NCI-H446 treated with DMSO at 0.1 percent for 48 hours (cell line): ENCODE results near the gene PHACTR2.
"Not testable (repeated sequence)": the region's sequence is repeated elsewhere in the genome, so short reads cannot be mapped to it uniquely, and the experiment has no call there.

ENCODE experiments used
- DNase-seq: peaks from one replicate; lab custom pipeline; 2025; lab: John Stamatoyannopoulos, UW

The PHACTR2 gene

DNA sequence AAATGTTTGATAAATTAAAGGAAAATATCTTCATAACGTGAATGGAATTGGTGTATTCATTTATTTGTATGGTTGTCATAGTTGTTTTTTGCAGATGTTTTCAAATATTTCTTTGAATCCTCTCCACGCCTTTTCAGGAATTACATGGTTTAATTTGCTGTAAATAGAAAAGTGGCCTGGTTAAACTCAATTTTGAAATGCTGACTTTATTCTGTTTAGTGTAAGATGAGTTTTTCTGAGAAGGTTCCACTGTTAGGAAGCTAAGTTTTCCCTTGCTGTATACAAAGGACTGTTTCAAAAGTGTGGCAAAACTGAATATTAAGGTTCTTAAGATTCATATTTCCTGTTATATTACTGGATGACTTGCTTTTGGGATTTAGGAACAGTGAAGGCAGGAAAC, 186.0 kb downstream of the PHACTR2 start:
- no peak for DNase-seq

DNA sequence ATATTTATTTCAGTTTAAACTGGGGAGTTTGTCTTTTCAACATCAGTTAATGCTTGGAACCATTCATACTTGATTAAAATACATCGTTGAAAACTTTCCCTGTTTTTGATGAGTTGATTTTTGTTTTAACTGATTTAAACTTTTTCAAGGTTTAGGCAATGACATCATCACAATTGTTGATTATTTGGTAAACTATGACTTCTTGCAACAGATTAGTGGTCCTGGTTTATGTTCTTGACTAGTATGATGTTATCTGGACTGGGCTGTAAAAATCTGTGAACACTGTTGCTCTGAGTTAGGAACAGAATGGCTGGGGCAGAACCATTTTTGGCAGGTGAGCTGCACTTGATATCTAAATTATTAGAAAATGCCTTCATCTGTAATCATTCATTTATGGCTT, 186.5 kb downstream of the PHACTR2 start, which contains the start of gene ZC2HC1B:
Gene ZC2HC1B (plus strand): TSS at position 241 of the 400 bp plus-strand sequence. CDS start 66 bp downstream, at position 307.
- no peak for DNase-seq

- DNase-seq, result no peak
Measured at GRCh38 chr6:143867236-143867635, 189.5 kb downstream of the PHACTR2 start.

- not testable (repeated sequence) for DNase-seq
Measured at GRCh38 chr6:143868808-143869207, 191.0 kb downstream of the PHACTR2 start.

GRCh38 chr6:143871202-143871730, 193.5 kb downstream of the PHACTR2 start:
- not testable (repeated sequence) for DNase-seq

DNA sequence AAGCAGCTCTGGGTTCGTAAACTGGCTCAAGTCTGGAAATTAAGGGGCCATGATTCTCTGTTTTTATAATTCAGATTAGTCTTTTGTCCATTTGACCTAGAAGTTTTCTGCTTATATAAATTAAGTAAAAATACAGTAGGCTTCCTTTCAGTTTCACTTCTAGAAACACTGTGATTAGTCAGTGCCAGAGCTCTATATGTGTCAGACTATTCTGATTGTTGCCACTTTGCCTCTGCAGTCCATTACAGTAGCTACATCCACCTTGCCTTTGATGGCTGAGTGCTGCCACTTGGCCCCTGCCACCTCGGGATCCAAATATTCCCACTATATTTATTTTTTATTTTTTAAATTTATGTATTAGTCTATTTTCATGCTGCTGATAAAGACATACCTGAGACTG, 194.4 kb downstream of the PHACTR2 start:
- DNase-seq, result no peak

DNA sequence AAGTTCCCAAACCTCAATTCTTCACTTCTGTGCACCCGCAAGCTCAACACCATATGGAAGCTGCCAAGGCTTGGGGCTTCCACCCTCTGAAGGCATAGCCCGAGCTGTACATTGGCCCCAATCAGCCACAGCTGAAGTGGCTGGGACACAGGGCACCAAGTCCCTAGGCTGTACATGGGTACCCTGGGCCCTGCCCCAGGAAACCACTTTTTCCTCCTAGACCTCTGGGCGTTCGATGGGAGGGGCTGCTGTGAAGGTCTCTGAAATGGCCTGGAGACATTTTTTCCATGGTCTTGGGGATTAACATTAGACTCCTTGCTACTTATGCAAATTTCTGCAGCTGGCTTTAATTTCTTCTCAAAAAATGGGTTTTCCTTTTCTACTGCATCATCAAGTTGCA, 195.8 kb downstream of the PHACTR2 start:
- not testable (repeated sequence) for DNase-seq

DNA sequence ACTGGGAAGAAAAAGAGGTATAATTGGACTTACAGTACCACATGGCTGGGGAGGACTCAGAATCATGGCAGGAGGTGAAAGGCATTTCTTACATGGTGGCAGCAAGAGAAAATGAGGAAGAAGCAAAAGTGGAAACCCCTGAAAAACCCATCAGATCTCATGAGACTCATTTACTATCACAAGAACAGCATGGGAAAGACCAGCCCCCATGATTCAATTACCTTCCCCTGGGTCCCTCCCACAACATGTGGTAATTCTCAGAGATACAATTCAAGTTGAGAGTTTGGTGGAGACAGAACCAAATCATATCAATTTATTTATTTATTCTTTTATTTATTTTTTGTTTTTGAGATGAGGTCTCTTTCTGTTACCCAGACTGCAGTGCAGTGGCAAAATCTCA, 196.7 kb downstream of the PHACTR2 start:
- DNase-seq, result not testable (repeated sequence)

DNA sequence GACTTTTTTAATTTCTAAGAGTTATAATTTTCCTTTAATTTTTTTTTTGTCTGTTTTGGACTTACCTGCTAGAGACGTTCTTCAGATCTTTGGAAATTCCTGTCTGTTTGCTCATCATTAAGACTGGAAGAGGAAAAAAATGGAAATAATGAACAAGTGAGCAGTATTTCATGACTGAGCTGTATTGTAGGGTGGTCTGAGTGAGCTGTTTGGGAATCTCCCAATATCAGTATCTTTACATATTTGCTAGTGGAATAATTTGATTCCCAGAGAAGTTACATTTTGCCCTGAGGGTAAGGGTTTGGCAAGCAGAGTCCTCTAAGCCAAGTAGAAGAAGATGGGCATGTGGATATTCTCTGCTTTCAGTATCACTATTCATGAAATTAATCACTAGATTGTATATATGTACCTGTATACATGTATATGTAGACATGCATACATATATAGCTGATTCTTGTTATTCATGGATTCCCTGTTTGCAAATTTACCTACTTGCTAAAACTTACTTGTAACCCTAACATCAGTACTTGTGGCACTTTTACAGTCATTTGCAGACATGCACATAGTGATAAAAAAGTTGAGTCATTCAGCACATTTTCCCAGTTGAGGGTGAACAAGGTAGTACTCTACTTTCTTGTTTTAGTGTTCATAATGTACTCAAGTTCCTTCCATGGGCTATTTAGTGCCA, 200.0 kb downstream of the PHACTR2 start:
- no peak for DNase-seq

DNA sequence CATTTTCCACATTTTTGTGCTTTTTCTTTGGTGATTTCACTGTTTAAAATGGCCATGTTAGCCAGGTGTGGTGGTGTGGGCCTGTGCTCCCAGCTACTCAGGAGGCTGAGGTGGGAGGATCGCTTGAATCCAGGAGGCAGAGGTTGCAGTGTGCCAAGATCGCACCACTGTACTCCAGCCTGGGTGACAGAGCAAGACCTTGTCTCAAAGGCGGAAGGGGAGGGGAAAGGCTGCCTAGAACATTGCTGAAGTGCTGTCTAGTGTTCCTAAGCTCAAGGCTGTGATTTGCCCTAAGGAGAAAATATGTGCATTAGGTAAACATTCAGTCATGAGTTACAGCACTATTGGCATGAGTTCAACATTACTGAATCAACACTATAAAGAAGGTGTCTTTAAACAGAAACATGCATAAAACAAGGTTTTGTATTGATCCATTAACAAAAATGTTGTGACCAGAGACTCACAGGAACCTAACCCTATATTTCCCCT, 200.6 kb downstream of the PHACTR2 start:
- no peak for DNase-seq

DNA sequence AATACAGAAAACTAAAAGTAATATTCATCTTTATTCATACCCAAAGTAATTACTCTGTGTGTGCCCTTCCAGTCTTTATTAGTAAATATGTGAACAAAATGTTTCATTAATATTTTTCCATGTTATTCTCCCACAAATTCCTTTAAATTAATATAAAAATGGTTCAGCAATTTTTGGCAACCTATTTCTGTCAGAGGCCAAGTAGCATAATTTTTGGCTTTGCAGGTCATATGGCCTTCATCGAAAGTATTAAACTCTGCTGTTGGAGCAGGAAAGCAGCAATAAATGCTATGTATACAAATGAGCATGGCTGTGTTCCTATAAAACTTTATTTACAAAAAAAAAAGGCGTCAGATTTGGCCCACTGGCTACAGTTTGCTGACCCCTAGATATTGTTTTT, 202.6 kb downstream of the PHACTR2 start:
- no peak for DNase-seq
